GM21447 (cell line): ENCODE measurements around the gene PCLO.

Experiments
- ATAC-seq: cut with Tn5 transposase; IDR thresholded peaks from one replicate; pipeline ENCODE4 v1.9.1; 2021; ENCODE audit not compliant: unreplicated experiment

PCLO gene

GRCh38 chr7:83162402-83163256, at the start of gene PCLO:
Gene PCLO, minus strand, starts transcription at chr7:83162884. Its CDS starts 292 bp downstream, at chr7:83162592.
- peak; percentile 60 for ATAC-seq

GRCh38 chr7:83211685-83212084, 49.0 kb upstream of the PCLO start:
- ATAC-seq: no peak

GRCh38 chr7:83210479-83210878, 47.8 kb upstream of the PCLO start:
- ATAC-seq: no peak

GRCh38 chr7:83204715-83205114, 42.0 kb upstream of the PCLO start:
- no peak for ATAC-seq

- ATAC-seq: no peak
Measured at GRCh38 chr7:83201355-83201754, 38.7 kb upstream of the PCLO start.

GRCh38 chr7:83190659-83191389, 28.1 kb upstream of the PCLO start:
- ATAC-seq: no peak

GRCh38 chr7:83178796-83179195, 16.1 kb upstream of the PCLO start:
- no peak for ATAC-seq

- ATAC-seq: no peak
Measured at GRCh38 chr7:83178066-83178465, 15.4 kb upstream of the PCLO start.

GRCh38 chr7:83173664-83174063, 11.0 kb upstream of the PCLO start:
- ATAC-seq: no peak

GRCh38 chr7:83166781-83167180, 4.1 kb upstream of the PCLO start:
- no peak for ATAC-seq

GRCh38 chr7:83161899-83162401, 734 bp downstream of the PCLO start:
- ATAC-seq: no peak

GRCh38 chr7:83161186-83161585, 1.5 kb downstream of the PCLO start:
- no peak for ATAC-seq

- no peak for ATAC-seq
Measured at GRCh38 chr7:83159731-83160130, 3.0 kb downstream of the PCLO start.

GRCh38 chr7:83156006-83156405, 6.7 kb downstream of the PCLO start:
- ATAC-seq: no peak

- no peak for ATAC-seq
Measured at GRCh38 chr7:83155407-83155806, 7.3 kb downstream of the PCLO start.

- ATAC-seq: no peak
Measured at GRCh38 chr7:83153419-83153818, 9.3 kb downstream of the PCLO start.

GRCh38 chr7:83150310-83150709, 12.4 kb downstream of the PCLO start:
- ATAC-seq: no peak

GRCh38 chr7:83149466-83149865, 13.2 kb downstream of the PCLO start:
- no peak for ATAC-seq

- ATAC-seq: no peak
Measured at GRCh38 chr7:83148776-83149175, 13.9 kb downstream of the PCLO start.

GRCh38 chr7:83143107-83143506, 19.6 kb downstream of the PCLO start:
- ATAC-seq: no peak

GRCh38 chr7:83142365-83142764, 20.3 kb downstream of the PCLO start:
- ATAC-seq: no peak

GRCh38 chr7:83141927-83142326, 20.8 kb downstream of the PCLO start:
- no peak for ATAC-seq
